ENCODE measurements around the gene ATP2A1.
A peak's percentile ranks its signal among the peaks of the same experiment; 100 is the strongest.

Gene ATP2A1

GRCh38 chr16:28843766-28844165 is 34.5 kb upstream of the ATP2A1 start:
- no peak for TF ChIP-seq CTCF (IDR thresholded peaks at IDR 0.05; ENCODE audit: low read length, missing control alignments)
- no peak for DNase-seq (ENCODE audit: low read depth)
- no peak overlapping the region for H3K4me3 ChIP-seq (replicated peaks; ENCODE audit: low read depth, low read length)

GRCh38 chr16:28844226-28844885 is 33.9 kb upstream of the ATP2A1 start:
- DNase-seq (ENCODE audit: low read depth), result no peak
- H3K4me3 ChIP-seq (replicated peaks; ENCODE audit: low read depth, low read length), result no peak overlapping the region
- no peak for TF ChIP-seq CTCF (IDR thresholded peaks at IDR 0.05; ENCODE audit: low read length, missing control alignments)

GRCh38 chr16:28845293-28845692 is 33.0 kb upstream of the ATP2A1 start:
- TF ChIP-seq CTCF (IDR thresholded peaks at IDR 0.05; ENCODE audit: low read length, missing control alignments), result no peak
- H3K4me3 ChIP-seq (replicated peaks; ENCODE audit: low read depth, low read length), result peak overlapping the region; percentile 98
- DNase-seq (ENCODE audit: low read depth), result peak; percentile 48

- H3K4me3 ChIP-seq (replicated peaks; ENCODE audit: low read depth, low read length), result peak overlapping the region; percentile 98
- no peak for TF ChIP-seq CTCF (IDR thresholded peaks at IDR 0.05; ENCODE audit: low read length, missing control alignments)
Observed at GRCh38 chr16:28845761-28846079, 32.6 kb upstream of the ATP2A1 start.

GRCh38 chr16:28846080-28846932 is 32.0 kb upstream of the ATP2A1 start, which contains the start of gene TUFM:
TUFM (minus strand) TSS chr16:28846348; CDS start chr16:28846269, 79 bp downstream.
- peak within 1 kb of the TSS; percentile 98 for H3K4me3 ChIP-seq (replicated peaks; ENCODE audit: low read depth, low read length)
- peak; percentile 60 for TF ChIP-seq CTCF (IDR thresholded peaks at IDR 0.05; ENCODE audit: low read length, missing control alignments)
- peak; percentile 99 for DNase-seq (ENCODE audit: low read depth)

More at GRCh38 chr16:28845761-28846079, 32.6 kb upstream of the ATP2A1 start:
- DNase-seq (ENCODE audit: low read depth), result no peak

GRCh38 chr16:28846933-28847273 is 31.4 kb upstream of the ATP2A1 start:
- no peak for TF ChIP-seq CTCF (IDR thresholded peaks at IDR 0.05; ENCODE audit: low read length, missing control alignments)
- DNase-seq (ENCODE audit: low read depth), result no peak

More at GRCh38 chr16:28846933-28847273, 31.4 kb upstream of the ATP2A1 start:
- H3K4me3 ChIP-seq (replicated peaks; ENCODE audit: low read depth, low read length), result peak overlapping the region; percentile 98
